ENCODE data around the gene PARD3.
"Not testable (repeated sequence)": the region's sequence is repeated elsewhere in the genome, so short reads cannot be mapped to it uniquely, and the experiment has no call there.

The PARD3 gene

GRCh38 chr10:34700752-34701151, 114.3 kb downstream of the PARD3 start:
- H3K27ac ChIP-seq (ENCODE audit: low read depth, low read length); H3K9me3 ChIP-seq (ENCODE audit: control insufficient read depth in 1 of 2, low read length in 2 of 2); H3K4me3 ChIP-seq (ENCODE audit: low read depth in 1 of 2, low read length in 2 of 2); H3K36me3 ChIP-seq (ENCODE audit: control insufficient read depth in 1 of 2, insufficient read depth in 2 of 2, low read length in 2 of 2); H3K4me1 ChIP-seq (ENCODE audit: control insufficient read depth in 1 of 2, insufficient read depth in 2 of 2, low read length in 2 of 2); H3K27me3 ChIP-seq (ENCODE audit: control insufficient read depth in 1 of 2, insufficient read depth in 2 of 2, low read length in 2 of 2); H3K9ac ChIP-seq (ENCODE audit: low read depth in 1 of 2, low read length in 2 of 2): not testable (repeated sequence)

GRCh38 chr10:34699904-34700517, 115.1 kb downstream of the PARD3 start:
- Histone ChIP-seq H3K4me1 (ENCODE audit: control insufficient read depth in 1 of 2, insufficient read depth in 2 of 2, low read length in 2 of 2) (peaks cover 4 to 9% of the 10 kb centered on the region in 2 donors), H3K27me3 (ENCODE audit: control insufficient read depth in 1 of 2, insufficient read depth in 2 of 2, low read length in 2 of 2) (no peaks in the 10 kb centered on the region), H3K36me3 (ENCODE audit: control insufficient read depth in 1 of 2, insufficient read depth in 2 of 2, low read length in 2 of 2) (peaks cover 0 to 4% of the 10 kb centered on the region in 2 donors), H3K27ac (ENCODE audit: low read depth, low read length) (no peak overlapping the region), H3K4me3 (ENCODE audit: low read depth in 1 of 2, low read length in 2 of 2) (no peak overlapping the region), H3K9ac (ENCODE audit: low read depth in 1 of 2, low read length in 2 of 2) (no peak overlapping the region), H3K9me3 (ENCODE audit: control insufficient read depth in 1 of 2, low read length in 2 of 2) (no peaks in the 10 kb centered on the region)

- Histone ChIP-seq H3K27me3 (ENCODE audit: control insufficient read depth in 1 of 2, insufficient read depth in 2 of 2, low read length in 2 of 2) (no peaks in the 10 kb centered on the region), H3K9me3 (ENCODE audit: control insufficient read depth in 1 of 2, low read length in 2 of 2) (no peaks in the 10 kb centered on the region), H3K4me3 (ENCODE audit: low read depth in 1 of 2, low read length in 2 of 2) (no peak overlapping the region), H3K4me1 (ENCODE audit: control insufficient read depth in 1 of 2, insufficient read depth in 2 of 2, low read length in 2 of 2) (peaks cover 4 to 9% of the 10 kb centered on the region in 2 donors), H3K36me3 (ENCODE audit: control insufficient read depth in 1 of 2, insufficient read depth in 2 of 2, low read length in 2 of 2) (peaks cover 0 to 4% of the 10 kb centered on the region in 2 donors), H3K27ac (ENCODE audit: low read depth, low read length) (no peak overlapping the region), H3K9ac (ENCODE audit: low read depth in 1 of 2, low read length in 2 of 2) (no peak overlapping the region)
Measured at GRCh38 chr10:34698979-34699378, 116.1 kb downstream of the PARD3 start.

DNA sequence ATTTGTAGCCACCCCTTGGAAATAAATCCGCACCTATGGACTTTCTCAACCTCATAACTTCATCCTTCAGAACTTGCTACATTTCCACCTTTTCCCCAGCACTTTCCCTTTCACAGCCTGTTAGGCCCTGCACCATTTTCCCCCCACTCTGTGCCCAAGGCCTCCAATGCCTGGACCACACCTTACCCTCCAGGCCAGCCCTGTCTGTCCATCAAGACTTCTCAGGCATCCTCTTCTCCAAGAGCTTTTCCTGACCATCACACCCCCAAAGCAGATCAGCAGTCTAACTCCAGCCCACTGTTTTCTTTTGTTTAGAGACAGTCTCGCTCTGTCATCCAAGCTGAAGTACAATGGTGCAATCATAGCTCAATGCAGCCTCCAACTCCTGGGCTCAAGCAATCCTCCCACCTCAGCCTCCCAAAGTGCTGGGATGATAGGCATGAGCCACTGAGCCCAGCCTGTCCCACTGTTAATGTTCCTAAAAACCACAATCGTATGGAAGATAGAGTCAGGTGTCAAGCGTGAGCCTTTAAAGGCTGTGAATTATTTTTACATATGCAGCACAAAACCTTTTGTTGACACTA, 116.8 kb downstream of the PARD3 start:
- H3K9me3 ChIP-seq (ENCODE audit: control insufficient read depth in 1 of 2, low read length in 2 of 2) = no peaks in the 10 kb centered on the region
- peaks cover 0 to 4% of the 10 kb centered on the region in 2 donors for H3K36me3 ChIP-seq (ENCODE audit: control insufficient read depth in 1 of 2, insufficient read depth in 2 of 2, low read length in 2 of 2)
- no peak overlapping the region for H3K9ac ChIP-seq (ENCODE audit: low read depth in 1 of 2, low read length in 2 of 2)
- H3K4me1 ChIP-seq (ENCODE audit: control insufficient read depth in 1 of 2, insufficient read depth in 2 of 2, low read length in 2 of 2) = peaks cover 4 to 9% of the 10 kb centered on the region in 2 donors
- no peak overlapping the region for H3K4me3 ChIP-seq (ENCODE audit: low read depth in 1 of 2, low read length in 2 of 2)
- no peak overlapping the region for H3K27ac ChIP-seq (ENCODE audit: low read depth, low read length)
- no peaks in the 10 kb centered on the region for H3K27me3 ChIP-seq (ENCODE audit: control insufficient read depth in 1 of 2, insufficient read depth in 2 of 2, low read length in 2 of 2)

DNA sequence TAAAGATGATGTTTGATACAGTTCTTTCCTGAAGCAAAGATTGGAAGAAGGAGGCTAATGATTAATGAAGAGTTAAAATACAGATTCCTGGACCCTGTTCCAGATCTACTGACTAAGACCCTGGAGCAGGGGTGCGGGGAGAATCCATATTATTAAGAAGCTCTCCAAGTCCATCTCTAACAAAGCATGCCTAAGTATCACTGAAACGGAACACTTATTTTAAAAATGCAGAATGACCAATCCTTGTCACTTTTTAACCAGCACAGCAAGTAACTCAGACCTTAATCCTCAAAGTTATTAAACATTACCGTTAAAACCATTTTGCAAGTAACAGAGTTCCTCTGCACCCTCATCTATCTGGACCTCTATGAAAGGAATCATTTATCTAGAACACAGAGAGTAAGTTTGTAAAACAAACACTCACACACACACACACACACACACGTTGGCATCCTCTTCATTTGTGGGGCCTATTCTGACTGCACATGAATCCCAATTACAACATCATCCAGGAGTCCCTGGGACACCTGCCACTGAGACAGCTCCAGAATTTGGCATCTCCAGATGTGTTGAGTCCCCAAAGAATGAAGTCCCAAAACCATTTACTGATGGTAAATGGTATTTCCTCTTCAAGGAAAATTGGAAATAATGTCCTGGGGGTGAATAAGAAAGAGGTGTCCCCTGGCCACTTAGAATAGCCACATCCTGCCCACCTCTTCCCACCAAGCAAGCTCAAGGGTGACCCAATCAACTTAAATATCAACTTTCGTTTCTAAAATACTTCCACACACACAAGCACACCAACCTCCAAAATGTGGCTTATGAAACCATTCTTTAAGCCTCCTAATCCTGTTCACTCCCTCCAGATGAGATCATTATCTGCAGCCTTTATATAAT, 117.5 kb downstream of the PARD3 start:
- no peak overlapping the region for H3K27ac ChIP-seq (ENCODE audit: low read depth, low read length)
- peaks cover 4 to 9% of the 10 kb centered on the region in 2 donors for H3K4me1 ChIP-seq (ENCODE audit: control insufficient read depth in 1 of 2, insufficient read depth in 2 of 2, low read length in 2 of 2)
- H3K9ac ChIP-seq (ENCODE audit: low read depth in 1 of 2, low read length in 2 of 2) = no peak overlapping the region

DNA sequence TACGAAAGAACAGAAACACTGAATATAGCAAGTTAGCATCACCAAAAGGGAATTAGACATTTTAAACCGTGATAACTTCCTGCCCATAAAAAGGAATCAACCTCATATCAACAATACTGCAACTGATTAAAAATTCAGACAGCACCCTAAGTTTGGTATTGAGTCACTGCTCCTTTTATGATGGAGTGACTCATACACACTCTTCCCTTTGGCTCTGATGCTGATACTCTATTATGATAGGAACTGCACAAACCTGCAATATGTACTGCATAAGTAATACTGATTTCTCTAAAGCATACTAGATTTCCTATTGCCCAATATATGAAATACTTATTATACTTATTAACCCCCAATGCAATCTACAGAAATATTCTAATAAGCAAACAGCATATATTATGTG, 118.7 kb downstream of the PARD3 start:
- Histone ChIP-seq H3K4me3 (ENCODE audit: low read depth in 1 of 2, low read length in 2 of 2) (no peak overlapping the region), H3K36me3 (ENCODE audit: control insufficient read depth in 1 of 2, insufficient read depth in 2 of 2, low read length in 2 of 2) (peaks cover 0 to 4% of the 10 kb centered on the region in 2 donors), H3K4me1 (ENCODE audit: control insufficient read depth in 1 of 2, insufficient read depth in 2 of 2, low read length in 2 of 2) (peaks cover 4 to 9% of the 10 kb centered on the region in 2 donors), H3K9ac (ENCODE audit: low read depth in 1 of 2, low read length in 2 of 2) (no peak overlapping the region), H3K27ac (ENCODE audit: low read depth, low read length) (no peak overlapping the region), H3K27me3 (ENCODE audit: control insufficient read depth in 1 of 2, insufficient read depth in 2 of 2, low read length in 2 of 2) (no peaks in the 10 kb centered on the region), H3K9me3 (ENCODE audit: control insufficient read depth in 1 of 2, low read length in 2 of 2) (no peaks in the 10 kb centered on the region)

More for the DNA sequence above, 117.5 kb downstream of the PARD3 start:
- Histone ChIP-seq H3K4me3 (ENCODE audit: low read depth in 1 of 2, low read length in 2 of 2) (no peak overlapping the region), H3K36me3 (ENCODE audit: control insufficient read depth in 1 of 2, insufficient read depth in 2 of 2, low read length in 2 of 2) (peaks cover 0 to 4% of the 10 kb centered on the region in 2 donors), H3K9me3 (ENCODE audit: control insufficient read depth in 1 of 2, low read length in 2 of 2) (no peaks in the 10 kb centered on the region), H3K27me3 (ENCODE audit: control insufficient read depth in 1 of 2, insufficient read depth in 2 of 2, low read length in 2 of 2) (no peaks in the 10 kb centered on the region)

- Histone ChIP-seq H3K4me1 (ENCODE audit: control insufficient read depth in 1 of 2, insufficient read depth in 2 of 2, low read length in 2 of 2) (peaks cover 0 to 2% of the 10 kb centered on the region in 2 donors), H3K36me3 (ENCODE audit: control insufficient read depth in 1 of 2, insufficient read depth in 2 of 2, low read length in 2 of 2) (peaks cover 0 to under 1% of the 10 kb centered on the region in 2 donors), H3K27me3 (ENCODE audit: control insufficient read depth in 1 of 2, insufficient read depth in 2 of 2, low read length in 2 of 2) (no peaks in the 10 kb centered on the region), H3K9ac (ENCODE audit: low read depth in 1 of 2, low read length in 2 of 2) (no peak overlapping the region), H3K4me3 (ENCODE audit: low read depth in 1 of 2, low read length in 2 of 2) (no peak overlapping the region), H3K27ac (ENCODE audit: low read depth, low read length) (no peak overlapping the region), H3K9me3 (ENCODE audit: control insufficient read depth in 1 of 2, low read length in 2 of 2) (no peaks in the 10 kb centered on the region)
Measured at GRCh38 chr10:34690383-34691049, 124.6 kb downstream of the PARD3 start.

- Histone ChIP-seq H3K4me3 (ENCODE audit: low read depth in 1 of 2, low read length in 2 of 2) (no peak overlapping the region), H3K36me3 (ENCODE audit: control insufficient read depth in 1 of 2, insufficient read depth in 2 of 2, low read length in 2 of 2) (no peaks in the 10 kb centered on the region), H3K27me3 (ENCODE audit: control insufficient read depth in 1 of 2, insufficient read depth in 2 of 2, low read length in 2 of 2) (no peaks in the 10 kb centered on the region), H3K27ac (ENCODE audit: low read depth, low read length) (no peak overlapping the region), H3K4me1 (ENCODE audit: control insufficient read depth in 1 of 2, insufficient read depth in 2 of 2, low read length in 2 of 2) (no peaks in the 10 kb centered on the region), H3K9ac (ENCODE audit: low read depth in 1 of 2, low read length in 2 of 2) (no peak overlapping the region), H3K9me3 (ENCODE audit: control insufficient read depth in 1 of 2, low read length in 2 of 2) (no peaks in the 10 kb centered on the region)
Measured at GRCh38 chr10:34689053-34689452, 126.0 kb downstream of the PARD3 start.

GRCh38 chr10:34687434-34688210, 127.5 kb downstream of the PARD3 start:
- no peak overlapping the region for H3K9ac ChIP-seq (ENCODE audit: low read depth in 1 of 2, low read length in 2 of 2)
- H3K27ac ChIP-seq (ENCODE audit: low read depth, low read length) = no peak overlapping the region
- no peak overlapping the region for H3K4me3 ChIP-seq (ENCODE audit: low read depth in 1 of 2, low read length in 2 of 2)
- H3K36me3 ChIP-seq (ENCODE audit: control insufficient read depth in 1 of 2, insufficient read depth in 2 of 2, low read length in 2 of 2) = no peaks in the 10 kb centered on the region
- no peaks in the 10 kb centered on the region for H3K4me1 ChIP-seq (ENCODE audit: control insufficient read depth in 1 of 2, insufficient read depth in 2 of 2, low read length in 2 of 2)
- no peaks in the 10 kb centered on the region for H3K9me3 ChIP-seq (ENCODE audit: control insufficient read depth in 1 of 2, low read length in 2 of 2)
- no peaks in the 10 kb centered on the region for H3K27me3 ChIP-seq (ENCODE audit: control insufficient read depth in 1 of 2, insufficient read depth in 2 of 2, low read length in 2 of 2)

Measured in duodenal mucosa (tissue), 2 donors.